ENCODE data around the gene TUBA4A.
"Not testable (repeated sequence)": the region's sequence is repeated elsewhere in the genome, so short reads cannot be mapped to it uniquely, and the experiment has no call there.

The TUBA4A gene

GRCh38 chr2:219266886-219267285 lies 13.2 kb upstream of the TUBA4A start:
- DNase-seq: no peak

- DNase-seq: no peak
Measured at GRCh38 chr2:219266232-219266631, 12.5 kb upstream of the TUBA4A start.

DNA sequence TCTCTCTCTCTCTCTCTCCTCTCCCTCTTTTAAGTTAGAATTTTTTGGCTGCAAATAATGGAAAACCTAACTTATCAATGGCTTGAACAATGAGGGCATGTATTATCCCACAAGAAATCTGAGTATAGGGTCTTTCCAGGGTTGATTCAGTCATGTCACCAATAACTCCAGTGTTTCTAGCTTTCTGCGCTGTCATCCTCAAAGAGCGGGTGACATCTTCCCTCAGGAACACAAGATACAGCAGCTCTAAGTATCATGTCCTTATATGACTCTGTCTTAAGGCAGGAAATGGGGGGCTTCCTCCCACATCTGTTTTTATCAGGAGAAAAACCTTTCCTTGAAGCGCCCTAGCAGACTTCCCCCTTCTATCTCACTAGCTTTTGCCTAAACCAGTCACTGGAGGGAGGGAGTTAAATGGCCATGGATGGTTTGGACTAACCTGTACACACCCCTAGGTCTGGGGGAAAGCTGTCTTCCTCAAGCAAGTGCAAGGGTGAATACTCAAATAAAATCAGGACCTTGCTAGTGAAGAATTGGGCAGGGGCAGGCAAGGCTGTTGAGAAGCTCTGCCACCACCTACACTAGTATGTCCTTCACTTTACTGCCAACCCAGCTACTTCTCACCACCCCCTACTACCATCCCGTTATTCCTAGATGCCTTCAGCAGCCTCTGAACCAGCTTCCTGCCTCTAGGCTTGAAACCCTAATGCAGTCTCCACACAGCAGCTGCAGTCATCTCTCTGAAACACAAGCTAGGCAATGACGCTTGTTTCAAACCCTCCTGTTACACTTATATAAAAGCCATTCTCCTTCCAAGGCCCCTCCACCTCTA lies 7.5 kb upstream of the TUBA4A start:
- DNase-seq: no peak

GRCh38 chr2:219258942-219259341 lies 5.2 kb upstream of the TUBA4A start:
- not testable (repeated sequence) for DNase-seq

DNA sequence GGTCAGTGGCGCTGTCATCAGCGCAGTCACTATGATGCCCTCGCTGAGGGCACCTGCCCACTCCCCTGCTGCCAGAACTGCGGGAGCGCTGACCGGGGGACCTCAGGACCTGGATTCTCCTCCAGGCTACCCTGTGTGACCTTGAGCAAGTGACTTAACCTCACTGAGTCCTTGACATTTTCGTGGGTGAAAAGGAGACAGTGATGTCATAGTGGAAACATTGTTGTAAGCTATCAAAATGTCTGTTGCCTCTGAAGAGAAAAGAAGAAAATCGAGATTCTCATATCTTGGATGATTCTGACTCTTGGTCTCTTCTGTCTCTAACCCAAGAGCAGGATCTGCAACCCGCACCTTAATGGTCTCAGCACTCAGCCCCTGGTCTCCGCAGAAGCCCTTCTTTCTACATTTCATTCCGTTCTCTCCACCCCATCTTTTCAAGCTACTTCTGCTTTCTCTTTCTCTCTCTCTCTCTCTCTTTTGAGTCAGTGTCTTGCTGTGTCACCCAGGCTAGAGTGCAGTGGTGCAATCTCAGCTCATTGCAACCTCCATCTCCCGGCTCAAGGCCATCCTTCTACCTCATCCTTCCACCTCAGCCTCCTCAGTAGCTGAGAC lies 978 bp upstream of the TUBA4A start:
- DNase-seq: no peak

DNA sequence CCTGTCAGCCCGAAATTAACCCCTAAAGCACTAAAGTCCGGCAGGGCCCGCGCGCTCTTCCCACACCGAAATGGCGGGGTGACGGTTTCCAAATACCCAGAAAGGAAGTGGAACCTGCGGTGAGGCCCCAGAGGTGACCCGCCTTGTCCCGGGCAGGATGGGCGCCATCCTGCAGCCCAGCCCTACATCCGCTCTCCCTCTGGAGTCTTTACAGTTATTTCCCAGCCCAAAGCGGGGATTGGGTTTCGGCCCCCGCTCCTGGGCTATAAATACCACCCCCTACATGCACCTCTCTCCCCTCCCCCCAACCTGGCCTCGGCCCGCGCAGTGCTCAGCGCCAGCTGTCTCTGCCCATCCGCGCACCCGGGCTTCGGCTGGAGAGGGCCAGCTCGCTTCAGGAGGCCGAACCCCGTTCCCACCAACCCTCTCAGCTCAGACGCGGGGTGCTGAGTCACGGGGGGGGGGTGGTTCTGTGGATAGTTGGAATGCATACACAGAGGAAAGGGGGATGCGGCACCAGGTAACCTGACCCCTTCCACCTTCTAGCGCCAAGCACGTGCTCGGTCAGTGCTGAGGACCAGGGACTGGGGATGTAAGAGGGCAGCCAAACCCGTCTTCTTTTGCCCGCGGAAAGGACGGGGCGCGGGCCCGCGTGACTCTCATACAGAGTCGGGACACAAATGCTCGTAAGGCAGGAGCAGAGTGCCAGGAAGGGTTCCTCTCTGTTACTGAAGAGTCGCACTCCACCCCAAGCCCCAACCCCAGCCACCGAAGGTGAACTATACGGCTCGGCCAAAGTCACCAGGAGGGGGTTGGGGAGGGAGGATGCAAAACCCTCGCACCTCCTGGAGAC lies 592 bp downstream of the TUBA4A start, which contains the start of gene TUBA4B:
Gene TUBA4B (plus strand): TSS at position 344 of the 853 bp plus-strand sequence. CDS start 165 bp downstream, at position 509.
- DNase-seq: peak; percentile 22

- no peak for DNase-seq
Measured at GRCh38 chr2:219252570-219252899, 1.2 kb downstream of the TUBA4A start.

DNA sequence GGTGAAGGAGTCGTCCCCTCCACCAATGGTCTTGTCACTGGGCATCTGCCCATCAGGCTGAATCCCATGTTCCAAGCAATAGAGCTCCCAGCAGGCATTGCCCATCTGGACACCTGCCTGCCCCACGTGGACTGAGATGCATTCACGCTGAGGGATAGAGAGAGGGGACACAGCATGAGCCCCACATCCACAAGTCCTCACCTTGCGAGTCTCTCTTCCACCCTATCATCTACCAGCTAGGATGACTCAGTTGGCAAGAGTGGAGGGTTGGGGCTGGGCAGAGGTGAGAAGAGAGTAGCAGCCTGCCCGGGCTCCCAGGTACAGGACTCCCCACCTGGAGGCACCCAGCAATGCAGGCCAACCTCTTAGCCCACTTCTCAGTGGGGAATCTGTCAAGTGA lies 1.6 kb downstream of the TUBA4A start:
- peak; percentile 8 for DNase-seq

DNA sequence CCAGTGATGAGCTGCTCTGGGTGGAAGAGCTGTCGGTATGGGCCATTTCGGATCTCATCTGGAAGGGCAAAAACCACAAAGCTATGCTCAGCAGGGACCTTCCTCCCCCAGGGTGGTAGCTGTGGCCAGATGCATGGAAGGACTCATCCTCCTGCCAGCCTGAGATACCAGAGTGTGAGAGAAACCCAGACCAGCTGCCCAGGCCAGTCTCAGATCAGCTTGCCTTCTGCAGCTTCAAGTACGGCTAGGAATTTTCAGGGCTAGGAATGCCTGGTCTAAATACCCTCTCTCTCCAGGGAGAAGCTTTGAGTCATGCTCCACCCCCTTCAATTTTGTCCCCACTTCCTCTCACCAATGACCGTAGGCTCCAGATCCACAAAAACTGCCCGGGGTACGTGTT lies 2.1 kb downstream of the TUBA4A start:
- DNase-seq: no peak

DNA sequence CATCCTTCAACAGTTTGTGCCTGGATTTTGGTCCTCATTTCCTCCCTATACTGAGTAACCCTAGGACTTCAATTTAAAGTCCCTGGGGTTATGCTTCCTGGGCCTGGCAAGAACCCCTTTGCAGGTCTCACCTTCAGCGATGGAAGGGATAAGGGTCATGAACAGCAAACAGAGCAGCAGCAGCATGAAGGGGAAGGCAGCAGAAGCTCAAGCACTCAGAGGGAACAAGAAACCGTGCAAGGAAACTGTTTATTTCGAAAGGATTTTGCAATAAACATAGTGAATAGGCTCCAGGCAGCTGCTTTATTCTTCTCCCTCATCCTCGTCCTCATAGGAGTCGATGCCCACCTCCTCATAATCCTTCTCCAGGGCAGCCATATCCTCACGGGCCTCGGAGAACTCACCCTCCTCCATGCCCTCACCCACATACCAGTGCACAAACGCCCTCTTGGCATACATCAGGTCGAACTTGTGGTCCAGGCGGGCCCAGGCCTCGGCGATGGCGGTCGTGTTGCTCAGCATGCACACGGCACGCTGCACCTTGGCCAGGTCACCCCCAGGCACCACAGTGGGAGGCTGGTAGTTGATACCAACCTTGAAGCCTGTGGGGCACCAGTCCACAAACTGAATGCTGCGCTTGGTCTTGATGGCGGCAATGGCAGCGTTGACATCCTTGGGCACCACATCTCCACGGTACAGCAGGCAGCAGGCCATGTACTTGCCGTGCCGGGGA lies 3.5 kb downstream of the TUBA4A start:
- DNase-seq: no peak

DNA sequence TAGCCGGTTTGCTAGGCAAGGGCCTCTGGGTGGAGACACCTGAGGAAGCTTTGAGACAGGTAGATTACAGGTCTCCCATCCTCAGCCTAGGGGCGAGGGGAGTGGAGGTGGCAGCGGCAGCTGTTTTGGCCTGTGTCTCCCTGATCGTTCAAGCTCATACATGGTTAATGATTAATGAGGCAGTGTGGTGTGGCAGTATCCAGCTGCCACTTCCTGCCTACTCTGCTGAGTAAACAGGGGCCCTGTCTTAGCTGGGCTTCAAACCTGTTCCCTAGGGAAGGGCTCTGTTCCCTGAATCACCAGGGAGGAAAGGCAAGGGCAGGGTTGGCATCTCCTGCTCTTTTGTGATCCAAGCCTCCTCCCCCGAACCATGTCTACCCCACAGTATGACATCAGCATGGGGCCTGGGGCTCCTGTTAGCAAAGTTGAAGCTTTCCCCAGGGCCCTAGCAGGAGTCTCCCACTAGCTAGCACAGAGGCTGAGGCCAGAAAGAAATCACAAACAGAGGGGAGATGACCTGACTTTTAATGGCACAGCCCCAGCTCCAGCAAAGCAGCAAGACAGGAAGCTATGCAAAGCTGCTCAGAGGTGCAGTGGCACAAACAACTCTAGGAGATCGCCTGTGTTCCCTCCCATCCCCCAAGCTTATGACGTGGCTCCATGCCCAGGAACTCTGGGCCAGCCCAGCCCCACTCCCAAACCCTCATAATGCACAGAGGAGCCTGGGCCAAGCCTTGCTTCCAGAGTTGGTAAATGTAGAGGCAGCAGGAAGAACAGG lies 4.3 kb downstream of the TUBA4A start:
- peak; percentile 65 for DNase-seq

DNA sequence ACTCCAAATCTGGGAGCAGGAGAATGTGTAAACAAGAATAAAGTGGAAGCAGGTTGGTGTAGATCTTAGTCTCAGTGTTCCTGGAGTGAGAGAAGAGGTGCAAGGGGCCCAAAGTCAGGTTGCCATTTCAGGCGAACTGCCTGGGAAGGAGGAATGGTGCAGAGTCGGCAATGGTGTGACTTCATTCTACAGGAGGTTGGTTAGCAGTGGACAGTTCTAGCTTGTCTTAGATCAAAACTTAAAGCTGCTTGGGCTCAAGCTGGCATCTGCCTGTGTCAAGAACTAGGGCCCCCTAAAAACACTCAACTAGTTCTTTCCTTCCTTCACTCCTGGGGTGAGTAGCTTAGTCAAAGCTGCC lies 4.9 kb downstream of the TUBA4A start:
- DNase-seq: no peak

DNA sequence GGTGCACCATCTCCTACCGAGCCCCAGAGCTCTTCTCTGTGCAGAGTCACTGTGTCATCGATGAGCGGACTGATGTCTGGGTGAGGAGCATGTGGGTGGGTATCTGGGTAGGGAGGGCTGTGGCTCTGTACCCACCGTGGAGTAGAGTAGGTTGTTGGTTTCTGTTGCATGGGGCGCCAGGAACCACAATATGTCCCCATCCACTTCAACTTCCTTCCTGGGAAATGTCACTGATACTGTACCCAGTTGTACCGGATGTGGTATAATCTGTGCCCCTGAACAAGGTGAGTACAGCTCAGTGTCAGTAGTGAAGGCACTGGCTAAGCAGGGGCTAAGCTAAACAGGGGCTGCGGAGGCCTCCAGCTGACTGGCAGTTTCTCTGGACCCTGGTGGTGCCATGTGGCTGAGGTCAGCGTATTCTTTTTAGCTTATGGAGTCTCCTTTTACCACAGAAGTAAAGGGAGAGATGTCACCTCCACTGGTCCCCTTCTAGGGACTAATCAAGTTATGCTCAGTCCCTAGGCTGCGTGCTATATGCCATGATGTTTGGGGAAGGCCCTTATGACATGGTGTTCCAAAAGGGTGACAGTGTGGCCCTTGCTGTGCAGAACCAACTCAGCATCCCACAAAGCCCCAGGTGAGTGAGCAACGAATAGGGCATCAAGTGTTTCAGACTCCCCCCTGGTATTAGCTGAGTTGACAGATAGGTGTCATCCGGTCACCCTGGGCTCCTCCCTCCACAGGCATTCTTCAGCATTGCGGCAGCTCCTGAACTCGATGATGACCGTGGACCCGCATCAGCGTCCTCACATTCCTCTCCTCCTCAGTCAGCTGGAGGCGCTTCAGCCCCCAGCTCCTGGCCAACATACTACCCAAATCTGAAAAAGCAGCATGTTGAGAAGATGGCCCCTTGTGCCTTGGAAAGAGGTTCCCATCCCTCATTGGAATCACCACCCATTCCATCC lies 5.8 kb downstream of the TUBA4A start:
- no peak for DNase-seq

DNA sequence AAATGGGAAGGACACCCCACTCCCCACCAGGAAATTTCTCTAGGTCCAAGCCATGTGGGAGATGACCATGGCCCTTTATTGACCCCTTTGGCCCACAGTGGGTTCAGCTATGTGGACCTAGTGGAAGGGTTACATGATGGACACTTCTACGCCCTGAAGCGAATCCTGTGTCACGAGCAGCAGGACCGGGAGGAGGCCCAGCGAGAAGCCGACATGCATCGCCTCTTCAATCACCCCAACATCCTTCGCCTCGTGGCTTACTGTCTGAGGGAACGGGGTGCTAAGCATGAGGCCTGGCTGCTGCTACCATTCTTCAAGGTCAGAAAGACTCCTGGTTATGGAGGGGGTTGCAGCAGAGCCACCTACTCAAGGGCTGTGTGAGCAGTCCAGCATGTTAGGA lies 7.2 kb downstream of the TUBA4A start:
- DNase-seq: no peak

- DNase-seq: no peak
Measured at GRCh38 chr2:219245899-219246230, 7.9 kb downstream of the TUBA4A start.

- DNase-seq: peak; percentile 81
Measured at GRCh38 chr2:219245148-219245898, 8.4 kb downstream of the TUBA4A start, which contains the start of the genes GLB1L and STK16. GLB1L (minus strand) TSS chr2:219245444; CDS start chr2:219243573, 1,871 bp downstream. STK16 (plus strand) TSS chr2:219245479; CDS start chr2:219246000, 521 bp downstream.

- DNase-seq: no peak
Measured at GRCh38 chr2:219244789-219245147, 8.9 kb downstream of the TUBA4A start.

- no peak for DNase-seq
Measured at GRCh38 chr2:219243291-219243761, 10.4 kb downstream of the TUBA4A start.

GRCh38 chr2:219234331-219234730 lies 19.4 kb downstream of the TUBA4A start:
- DNase-seq: no peak

- DNase-seq: no peak
Measured at GRCh38 chr2:219230059-219230540, 23.6 kb downstream of the TUBA4A start.
